ENCODE data around the gene RSRC1.
"Not testable (repeated sequence)": the region's sequence is repeated elsewhere in the genome, so short reads cannot be mapped to it uniquely, and the experiment has no call there.

DNA sequence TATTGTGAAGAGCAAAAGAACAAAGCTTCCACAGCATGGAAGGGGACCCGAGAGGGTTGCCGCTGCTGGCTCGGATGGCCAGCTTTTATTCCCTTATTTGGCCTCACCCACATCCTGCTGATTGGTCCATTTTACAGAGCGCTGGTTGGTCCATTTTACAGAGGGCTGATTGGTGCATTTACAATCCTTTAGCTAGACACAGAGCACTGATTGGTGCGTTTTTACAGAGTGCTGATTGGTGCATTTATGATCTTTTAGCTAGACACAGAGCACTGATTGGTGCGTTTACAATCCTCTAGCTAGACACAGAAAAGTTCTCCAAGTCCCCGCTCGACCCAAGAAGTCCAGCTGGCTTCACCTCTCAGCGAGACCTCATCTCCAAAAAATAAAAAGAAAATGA lies 440.0 kb downstream of the RSRC1 start:
- TF ChIP-seq, protein P1, sequence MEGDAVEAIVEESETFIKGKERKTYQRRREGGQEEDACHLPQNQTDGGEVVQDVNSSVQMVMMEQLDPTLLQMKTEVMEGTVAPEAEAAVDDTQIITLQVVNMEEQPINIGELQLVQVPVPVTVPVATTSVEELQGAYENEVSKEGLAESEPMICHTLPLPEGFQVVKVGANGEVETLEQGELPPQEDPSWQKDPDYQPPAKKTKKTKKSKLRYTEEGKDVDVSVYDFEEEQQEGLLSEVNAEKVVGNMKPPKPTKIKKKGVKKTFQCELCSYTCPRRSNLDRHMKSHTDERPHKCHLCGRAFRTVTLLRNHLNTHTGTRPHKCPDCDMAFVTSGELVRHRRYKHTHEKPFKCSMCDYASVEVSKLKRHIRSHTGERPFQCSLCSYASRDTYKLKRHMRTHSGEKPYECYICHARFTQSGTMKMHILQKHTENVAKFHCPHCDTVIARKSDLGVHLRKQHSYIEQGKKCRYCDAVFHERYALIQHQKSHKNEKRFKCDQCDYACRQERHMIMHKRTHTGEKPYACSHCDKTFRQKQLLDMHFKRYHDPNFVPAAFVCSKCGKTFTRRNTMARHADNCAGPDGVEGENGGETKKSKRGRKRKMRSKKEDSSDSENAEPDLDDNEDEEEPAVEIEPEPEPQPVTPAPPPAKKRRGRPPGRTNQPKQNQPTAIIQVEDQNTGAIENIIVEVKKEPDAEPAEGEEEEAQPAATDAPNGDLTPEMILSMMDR (IDR thresholded peaks at IDR 0.05 in 8 of 11, conservative IDR thresholded peaks at IDR 0.05 in 3 of 11), result not testable (repeated sequence)
- not testable (repeated sequence) for TF ChIP-seq POLR2A, POLR2AphosphoS5 (IDR thresholded peaks at IDR 0.05)

All from spleen (tissue), 7 donors.